ENCODE data around the gene CTDSPL. TPM values are rescaled to one million over a fixed set of nuclear protein-coding genes. Genes with fewer than 3 reads are reported as not detected.

CTDSPL gene
- total RNA-seq, 1 experiment from 2014 or later: 34.4 TPM

GRCh38 chr3:37890522-37890921 lies 28.8 kb downstream of the CTDSPL start:
- H3K36me3 ChIP-seq (ENCODE audit: control insufficient read depth in 1 of 2, insufficient read depth in 2 of 2, low read length in 2 of 2): no peaks in the 10 kb centered on the region
- H2AFZ ChIP-seq (ENCODE audit: low read depth, low read length, poor library complexity, severe bottlenecking): no peak overlapping the region
- RAD21 ChIA-PET (ENCODE audit: low non-redundant PET in 1 of 2, low total read pairs in 2 of 2, uncharacterized antibody in 2 of 2, unreplicated experiment in 2 of 2): no interaction called here
- DNase-seq (ENCODE audit: low read depth, low spot score): no peak
- peaks cover 5% of the 10 kb centered on the region; the same call in 1 of the 2 replicates for H4K20me1 ChIP-seq (ENCODE audit: insufficient read depth)
- no peaks in the 10 kb centered on the region for H3K27me3 ChIP-seq (ENCODE audit: insufficient read depth, low read length)
- CTCF ChIA-PET: no interaction called here
- no peak overlapping the region for H3K9ac ChIP-seq (ENCODE audit: low read length)
- no peak overlapping the region for H3K27ac ChIP-seq (ENCODE audit: low read depth, low read length)
- TF ChIP-seq EZH2 (IDR thresholded peaks at IDR 0.05) (no peak), EGR1 (IDR thresholded peaks at IDR 0.05; ENCODE audit: low read depth) (no peak), ATF3 (IDR thresholded peaks at IDR 0.05) (no peak), YY1 (IDR thresholded peaks at IDR 0.05; ENCODE audit: extremely low read depth, insufficient replicate concordance, low read depth, low read length) (no peak), SRF (IDR thresholded peaks at IDR 0.05; ENCODE audit: low read depth) (no peak), TCF7L2 (IDR thresholded peaks at IDR 0.05; ENCODE audit: borderline replicate concordance, extremely low read depth, insufficient read depth, insufficient read length) (no peak), CTCF (IDR thresholded peaks at IDR 0.05 in 2 of 3, conservative IDR thresholded peaks at IDR 0.05 in 1 of 3; ENCODE audit: borderline replicate concordance in 1 of 3, insufficient read depth in 1 of 3, low read depth in 2 of 3, low read length in 2 of 3) (no peak), RAD21 (IDR thresholded peaks at IDR 0.05; ENCODE audit: low read depth) (no peak), EZH2phosphoT487 (IDR thresholded peaks at IDR 0.05; ENCODE audit: borderline replicate concordance) (no peak), JUND (IDR thresholded peaks at IDR 0.05) (no peak)
- TF ChIP-seq, protein P1, sequence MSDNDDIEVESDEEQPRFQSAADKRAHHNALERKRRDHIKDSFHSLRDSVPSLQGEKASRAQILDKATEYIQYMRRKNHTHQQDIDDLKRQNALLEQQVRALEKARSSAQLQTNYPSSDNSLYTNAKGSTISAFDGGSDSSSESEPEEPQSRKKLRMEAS (IDR thresholded peaks at IDR 0.05): no peak
- peaks cover 0 to 4% of the 10 kb centered on the region in 2 experiments; a peak in 1 of 4 replicates for H3K4me1 ChIP-seq (ENCODE audit: control insufficient read depth in 1 of 2, insufficient read depth in 2 of 2, low read length in 2 of 2)
- H3K9me3 ChIP-seq (ENCODE audit: control insufficient read depth in 1 of 2, insufficient read depth in 1 of 2, low read depth in 1 of 2, low read length in 2 of 2): no peaks in the 10 kb centered on the region
- no TSS peak for BruUV-seq (replicated peaks)
- no peak for ATAC-seq
- intact Hi-C loops (cut with micrococcal nuclease): no loop called here
- no peaks in the 10 kb centered on the region for H3K9me2 ChIP-seq (ENCODE audit: insufficient read depth)
- peaks cover 42% of the 10 kb centered on the region for H3K79me2 ChIP-seq (ENCODE audit: insufficient read depth, low read length)
- no peak overlapping the region for H3K4me2 ChIP-seq (ENCODE audit: low read length)
- no peak overlapping the region for H3K4me3 ChIP-seq (replicated peaks in 1 of 2; ENCODE audit: low read depth in 1 of 2, low read length in 2 of 2)
- POLR2A ChIA-PET: no interaction called here

Measured in HCT116 (cell line).